Measurements from ENCODE around the gene RIIAD1.

- TF ChIP-seq CTCF (IDR thresholded peaks at IDR 0.05; ENCODE audit: insufficient read depth, low read length) (no peak), REST (IDR thresholded peaks at IDR 0.05; ENCODE audit: insufficient replicate concordance, low read depth) (no peak), POLR2AphosphoS5 (IDR thresholded peaks at IDR 0.05; ENCODE audit: low read depth) (no peak), SPI1 (IDR thresholded peaks at IDR 0.05; ENCODE audit: borderline replicate concordance, low read depth) (no peak), GABPA (IDR thresholded peaks at IDR 0.05; ENCODE audit: low read depth) (no peak)
Observed at GRCh38 chr1:151721788-151722510, 627 bp downstream of the RIIAD1 start.

Data from HL-60 (cell line).